VCaP (cell line): Measurements from ENCODE around the gene MAN2B2.

ENCODE experiments used
- H3K27ac ChIP-seq: fragments of 450-650 bp; 2 replicates; pipeline ENCODE4 v1.5.1; 2017
- CTCF ChIP-seq: fragments of 450-650 bp; conservative IDR thresholded peaks from 2 replicates; pipeline ENCODE4 v1.5.1; 2017; ENCODE audit warnings: mild to moderate bottlenecking, moderate library complexity

Gene MAN2B2

GRCh38 chr4:6606465-6607235, 31.7 kb downstream of the MAN2B2 start:
- H3K27ac ChIP-seq = no peak overlapping the region
- TF ChIP-seq CTCF = no peak

- no peak for TF ChIP-seq CTCF
- H3K27ac ChIP-seq = no peak overlapping the region
Observed at GRCh38 chr4:6607368-6608055, 32.5 kb downstream of the MAN2B2 start.

- TF ChIP-seq CTCF = peak; percentile 9; the same call in 1 of the 2 replicates
Observed at GRCh38 chr4:6608758-6609414, 33.9 kb downstream of the MAN2B2 start.

GRCh38 chr4:6609415-6610079, 34.6 kb downstream of the MAN2B2 start:
- H3K27ac ChIP-seq = no peak overlapping the region
- TF ChIP-seq CTCF = no peak

More at GRCh38 chr4:6608758-6609414, 33.9 kb downstream of the MAN2B2 start:
- H3K27ac ChIP-seq = no peak overlapping the region

- H3K27ac ChIP-seq = no peak overlapping the region
- TF ChIP-seq CTCF = no peak
Observed at GRCh38 chr4:6610856-6611430, 36.0 kb downstream of the MAN2B2 start.

- H3K27ac ChIP-seq = no peak overlapping the region
- no peak for TF ChIP-seq CTCF
Observed at GRCh38 chr4:6612961-6613675, 38.1 kb downstream of the MAN2B2 start.
